H1 (cell line): ENCODE measurements around the gene KCNJ10. TPM values are rescaled to one million over a fixed set of nuclear protein-coding genes. Genes with fewer than 3 reads are reported as not detected.

Experiments used
- CTCF ChIA-PET: fragments of 300-600 bp; sonication (Branson Sonifier 250); formaldehyde crosslinking; loops from one replicate; lab custom pipeline; 2021; ENCODE audit not compliant: partially characterized antibody; lab: Charles Lee
- POLR2A ChIA-PET: fragments of 300-600 bp; sonication (Branson Sonifier 250); formaldehyde crosslinking; loops from one replicate; lab custom pipeline; 2021; ENCODE audit warnings: inconsistent platforms; ENCODE audit not compliant: partially characterized antibody; lab: Charles Lee
- DNase-seq, 2 experiments: peaks; one replicate each; pipeline versions ENCODE4 v3.0.0 to v3.0.0-alpha.2; 2010 to 2022; ENCODE audit warnings: low spot score in 2 of 2, low read depth in 1 of 2, mixed read lengths in 1 of 2
- FAIRE-seq: peaks from 2 replicates; lab custom pipeline; 2011; peaks lifted over from hg19 to GRCh38; lab: Jason Lieb, UNC
- H2AFZ ChIP-seq: 2 replicates; pipeline ENCODE4 v1.8.1; 2012; ENCODE audit warnings: low read length, inconsistent platforms
- H2AK5ac ChIP-seq: 2 replicates; pipeline ENCODE4 v1.6.1; 2013; ENCODE audit warnings: low read depth, low read length
- H2BK120ac ChIP-seq: replicated peaks from 2 replicates; pipeline ENCODE3; 2013; ENCODE audit warnings: low read depth, low read length, inconsistent platforms
- H2BK12ac ChIP-seq: 2 replicates; pipeline ENCODE4 v1.6.1; 2013; ENCODE audit warnings: low read depth, low read length
- H2BK15ac ChIP-seq: 2 replicates; pipeline ENCODE4 v1.6.1; 2013; ENCODE audit warnings: low read length
- H2BK20ac ChIP-seq: 2 replicates; pipeline ENCODE4 v1.6.1; 2013; ENCODE audit warnings: low read length
- H2BK5ac ChIP-seq: 2 replicates; pipeline ENCODE4 v1.6.1; 2013; ENCODE audit warnings: low read depth, low read length
- H3K14ac ChIP-seq: 2 replicates; pipeline ENCODE4 v1.6.1; 2013; ENCODE audit warnings: inconsistent platforms; ENCODE audit not compliant: insufficient read length
- H3K18ac ChIP-seq: 2 replicates; pipeline ENCODE4 v1.6.1; 2013; ENCODE audit warnings: low read length; ENCODE audit errors: extremely low read depth
- H3K23ac ChIP-seq: 2 replicates; pipeline ENCODE4 v1.6.1; 2013; ENCODE audit warnings: inconsistent platforms; ENCODE audit not compliant: insufficient read length
- H3K23me2 ChIP-seq: 2 replicates; pipeline ENCODE4 v1.6.1; 2013; ENCODE audit warnings: low read depth, low read length
- H3K27ac ChIP-seq: 2 replicates; pipeline ENCODE4 v1.6.1; 2011; ENCODE audit warnings: low read depth, low read length, inconsistent platforms
- H3K27me3 ChIP-seq, 4 experiments: replicated peaks in 1 of 4; 1 replicate in 1 of 4; 2 replicates in 3 of 4; pipeline versions ENCODE4 v1.6.1 to v1.8.1; 2011 to 2013; ENCODE audit warnings: low read length in 3 of 4, mild to moderate bottlenecking in 3 of 4, inconsistent platforms in 2 of 4, mixed read lengths in 2 of 4, moderate library complexity in 1 of 4; ENCODE audit not compliant: control insufficient read depth in 3 of 4, insufficient read depth in 3 of 4; ENCODE audit errors: extremely low read depth in 1 of 4
- H3K36me3 ChIP-seq, 4 experiments: 2 replicates each; pipeline versions ENCODE4 v1.6.1 to v1.8.1; 2011 to 2013; ENCODE audit warnings: mild to moderate bottlenecking in 4 of 4, low read length in 3 of 4, moderate library complexity in 2 of 4, control low read depth in 1 of 4, inconsistent platforms in 1 of 4; ENCODE audit not compliant: insufficient read depth in 4 of 4, control insufficient read depth in 2 of 4
- H3K4ac ChIP-seq: replicated peaks from 2 replicates; pipeline ENCODE3; 2013; ENCODE audit warnings: low read length, low read depth, mixed read lengths, inconsistent platforms; ENCODE audit not compliant: insufficient read length
- H3K4me1 ChIP-seq, 4 experiments: replicated peaks in 1 of 4; 1 replicate in 1 of 4; 2 replicates in 3 of 4; pipeline versions ENCODE4 v1.6.1 to v1.8.1; 2011 to 2013; ENCODE audit warnings: low read length in 3 of 4, inconsistent platforms in 2 of 4, mixed read lengths in 1 of 4; ENCODE audit not compliant: insufficient read depth in 4 of 4, control insufficient read depth in 3 of 4
- H3K4me2 ChIP-seq, 2 experiments: 2 replicates each; pipeline versions ENCODE4 v1.6.1 to v1.8.1; 2011 to 2013; ENCODE audit warnings: low read depth in 2 of 2, low read length in 2 of 2, control low read depth in 1 of 2, inconsistent platforms in 1 of 2, mild to moderate bottlenecking in 1 of 2; ENCODE audit not compliant: insufficient read depth in 1 of 2
- H3K4me3 ChIP-seq, 4 experiments: fragments of 200-600, 300-600 bp in 1 of 4; sonication (generic), shearing (Covaris generic), sonication (Bioruptor Twin) in 1 of 4; 2 replicates each; pipeline versions ENCODE4 v1.5.1 to v1.8.1; 2011 to 2016; ENCODE audit warnings: low read length in 4 of 4, low read depth in 3 of 4, control low read depth in 2 of 4, inconsistent platforms in 2 of 4, mild to moderate bottlenecking in 2 of 4, mixed read lengths in 1 of 4, moderate library complexity in 1 of 4; ENCODE audit not compliant: insufficient read depth in 2 of 4; ENCODE audit errors: extremely low read depth in 1 of 4
- H3K56ac ChIP-seq: replicated peaks from 2 replicates; pipeline ENCODE3; 2013; ENCODE audit warnings: low read depth, mild to moderate bottlenecking, mixed read lengths, low read length, inconsistent platforms; ENCODE audit not compliant: insufficient read length
- H3K79me1 ChIP-seq: 2 replicates; pipeline ENCODE4 v1.6.1; 2013; ENCODE audit warnings: low read depth, low read length, control low read depth
- H3K79me2 ChIP-seq, 2 experiments: 2 replicates each; pipeline versions ENCODE4 v1.6.1 to v1.8.1; 2012 to 2013; ENCODE audit warnings: low read length in 2 of 2, mild to moderate bottlenecking in 2 of 2, inconsistent platforms in 1 of 2; ENCODE audit not compliant: insufficient read depth in 2 of 2, control insufficient read depth in 1 of 2
- H3K9ac ChIP-seq, 4 experiments: replicated peaks in 1 of 4; 1 replicate in 1 of 4; 2 replicates in 3 of 4; pipeline versions ENCODE4 v1.6.1 to v1.8.1; 2011 to 2013; ENCODE audit warnings: low read depth in 3 of 4, low read length in 3 of 4, control low read depth in 2 of 4, mild to moderate bottlenecking in 2 of 4, moderate library complexity in 2 of 4, inconsistent platforms in 1 of 4; ENCODE audit errors: extremely low read depth in 1 of 4
- H3K9me3 ChIP-seq, 2 experiments: 2 replicates each; pipeline versions ENCODE4 v1.6.1 to v1.8.1; 2012 to 2013; ENCODE audit warnings: mild to moderate bottlenecking in 2 of 2, moderate library complexity in 2 of 2, control low read depth in 1 of 2, inconsistent platforms in 1 of 2, low read depth in 1 of 2, low read length in 1 of 2, mixed read lengths in 1 of 2; ENCODE audit not compliant: insufficient read depth in 2 of 2
- H4K20me1 ChIP-seq, 2 experiments: replicated peaks in 1 of 2; 2 replicates each; pipeline versions ENCODE3 to v1.8.1; 2011 to 2013; ENCODE audit warnings: inconsistent platforms in 2 of 2, low read length in 2 of 2, mild to moderate bottlenecking in 1 of 2; ENCODE audit not compliant: insufficient read depth in 2 of 2, control insufficient read depth in 1 of 2
- H4K5ac ChIP-seq: 2 replicates; pipeline ENCODE4 v1.6.1; 2013; ENCODE audit warnings: low read length, low read depth, mixed read lengths, inconsistent platforms; ENCODE audit not compliant: insufficient read length
- H4K8ac ChIP-seq: 2 replicates; pipeline ENCODE4 v1.8.0; 2013; ENCODE audit warnings: mild to moderate bottlenecking, moderate library complexity, low read length, inconsistent platforms; ENCODE audit not compliant: insufficient read depth; ENCODE audit errors: extremely low read depth
- H4K91ac ChIP-seq: replicated peaks from 2 replicates; pipeline ENCODE3; 2013; ENCODE audit warnings: low read length, mixed read lengths, inconsistent platforms; ENCODE audit not compliant: insufficient read length
- BACH1 ChIP-seq: IDR thresholded peaks from 2 replicates; pipeline ENCODE4 v1.6.1; 2012; ENCODE audit warnings: low read length, improper control_type of control experiment
- CBX5 ChIP-seq: fragments of 300-800, 300-1000 bp; sonication (generic); IDR thresholded peaks from 2 replicates; pipeline ENCODE4 v1.7.1; 2016; ENCODE audit warnings: antibody characterized with exemption, low read length, low read depth
- CREB1 ChIP-seq: IDR thresholded peaks from 2 replicates; pipeline ENCODE4 v1.6.1; 2012; ENCODE audit warnings: inconsistent platforms
- EZH2 ChIP-seq: fragments of 200-600 bp; sonication (generic); IDR thresholded peaks from 2 replicates; pipeline ENCODE4 v1.7.1; 2012; ENCODE audit warnings: low read depth, mild to moderate bottlenecking, moderate library complexity, low read length, inconsistent platforms; ENCODE audit not compliant: severe bottlenecking
- RFX5 ChIP-seq: IDR thresholded peaks from 2 replicates; pipeline ENCODE4 v1.6.1; 2011; ENCODE audit warnings: low read depth, low read length, improper control_type of control experiment, borderline replicate concordance
- RXRA ChIP-seq: IDR thresholded peaks from 2 replicates; pipeline ENCODE4 v1.6.1; 2011; ENCODE audit warnings: low read depth, mild to moderate bottlenecking, low read length, moderate library complexity; ENCODE audit not compliant: insufficient read depth
- SIX5 ChIP-seq: IDR thresholded peaks from 2 replicates; pipeline ENCODE4 v1.6.1; 2011; ENCODE audit warnings: mild to moderate bottlenecking, low read depth, low read length
- TAF1 ChIP-seq: IDR thresholded peaks from 2 replicates; pipeline ENCODE4 v1.6.1; 2011; ENCODE audit warnings: mild to moderate bottlenecking, low read depth, low read length
- WGBS, 2 experiments: shearing (Covaris generic) in 1 of 2; methylation state at CpG; one replicate each; pipeline versions ENCODE4 v1.1.6 to v1.1.7; 2013 to 2015; ENCODE audit warnings: low lambda C conversion rate in 2 of 2, mixed read lengths in 2 of 2, inconsistent platforms in 1 of 2, low coverage in 1 of 2, missing lambda C conversion rate in 1 of 2; ENCODE audit not compliant: insufficient replicate concordance in 2 of 2, insufficient coverage in 1 of 2, insufficient read length in 1 of 2; ENCODE audit errors: extremely low coverage in 1 of 2, missing lambda C conversion rate in 1 of 2; 5-methylcytosine and 5-hydroxymethylcytosine counted together
- polyA plus RNA-seq, 7 experiments: library from polyadenylated mRNA; depleted of rRNA in 3 of 7; stranded (reverse) in 5 of 7; unstranded in 2 of 7; fragments of >200 nt in 5 of 7; fragments of 200-250 nt in 2 of 7; gene quantifications; 1 replicate in 5 of 7; 2 replicates in 1 of 7; 4 replicates in 1 of 7; pipeline versions ENCODE4 v1.2.1 to v1.2.3, GENCODE V29; 2011 to 2013; ENCODE audit warnings: missing spikeins in 2 of 7, mixed read lengths in 2 of 7
- total RNA-seq: library from RNA; stranded (reverse); fragmentation: NEBNext Ultra II Directional; extraction: Animal tissue kit (Norgen Biotek cat#: 25700); gene quantifications from 2 replicates; pipeline ENCODE4 v1.2.1, GENCODE V29; 2021

Gene KCNJ10
- total and polyA plus RNA-seq, 2 of the 8 experiments (the other 6 are each of a cell fraction or from before 2014, with no cell fraction given): 1.7 to 2.4 TPM

DNA sequence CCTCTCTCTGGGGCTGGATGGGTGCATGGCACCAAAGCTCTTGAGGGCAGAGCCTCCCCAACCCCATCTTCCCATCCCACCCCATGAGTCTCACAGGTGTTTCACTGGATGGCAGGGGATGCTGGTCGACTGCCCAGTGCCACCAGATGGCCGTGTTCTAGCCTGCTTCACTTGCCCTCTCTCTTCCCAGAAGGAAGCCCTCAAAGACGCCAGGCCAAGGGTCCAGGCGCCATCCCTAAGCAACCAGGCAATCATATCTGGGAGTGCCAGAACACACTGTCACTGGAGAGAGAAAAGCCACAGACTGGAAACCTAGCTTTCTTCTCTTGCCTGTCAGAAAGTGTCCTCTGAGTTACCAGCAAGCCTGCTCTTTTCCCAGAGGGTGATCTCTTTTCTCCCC is 64.9 kb downstream of the KCNJ10 start:
- Histone ChIP-seq H3K56ac (no peak overlapping the region), H4K91ac (no peak overlapping the region), H3K36me3 (no peaks in the 10 kb centered on the region), H3K4me2 (no peak overlapping the region), H2AFZ (no peak overlapping the region), H3K27ac (no peak overlapping the region), H3K9ac (no peak overlapping the region), H3K27me3 (no peaks in the 10 kb centered on the region; a peak in 1 of 7 replicates), H3K18ac (no peak overlapping the region), H3K23ac (no peak overlapping the region), H3K9me3 (no peaks in the 10 kb centered on the region), H2BK15ac (no peak overlapping the region), H3K79me1 (no peaks in the 10 kb centered on the region), H4K20me1 (no peaks in the 10 kb centered on the region), H4K8ac (no peak overlapping the region), H3K4ac (no peak overlapping the region), H3K14ac (no peak overlapping the region), H3K4me3 (no peak overlapping the region), H3K4me1 (no peaks in the 10 kb centered on the region), H3K79me2 (no peaks in the 10 kb centered on the region), H2BK120ac (no peak overlapping the region), H2AK5ac (no peak overlapping the region), H2BK20ac (no peak overlapping the region), H2BK12ac (no peak overlapping the region), H2BK5ac (no peak overlapping the region), H3K23me2 (no peaks in the 10 kb centered on the region; the same call in 1 of the 2 replicates), H4K5ac (no peak overlapping the region)
- no peak for DNase-seq
- TF ChIP-seq BACH1: no peak
- TF ChIP-seq CBX5: no peak
- TF ChIP-seq RFX5: no peak
- no peak for TF ChIP-seq SIX5
- no peak for TF ChIP-seq RXRA
- TF ChIP-seq TAF1: no peak
- no peak for TF ChIP-seq CREB1
- no peak for TF ChIP-seq EZH2
- no peak for FAIRE-seq
- 92% methylated on average over 4 of the region's 4 CpGs; no CpG with 5 or more reads in 1 of the 2 experiments for WGBS, 2 experiments
- CTCF ChIA-PET: interaction anchor here (0.6 to 13.8 kb wide), 21 partner anchors 14 to 523 kb away, joined by 3 to 696 read pairs (median 9); partner anchors contain the start of genes CFAP45, IGSF9, SLAMF9 and TAGLN2
- POLR2A ChIA-PET: interaction anchor here (0.8 to 6.2 kb wide), 3 partner anchors 59 to 66 kb away, joined by 3 to 41 read pairs (median 4); no protein-coding TSS in a partner anchor
